Suprapubic skin (tissue), 4 donors: ENCODE data around the gene USP31.

Source experiments
- CTCF ChIP-seq, 2 donors: fragments of 200-600 bp in 1 of 2; fragments of 450-650 bp in 1 of 2; sonication (generic) in 1 of 2; IDR thresholded peaks; one replicate each; pipeline ENCODE4 v1.5.1; 2016 to 2019; ENCODE audit warnings: antibody characterized with exemption in 2 of 2, mild to moderate bottlenecking in 1 of 2, moderate library complexity in 1 of 2
- POLR2A ChIP-seq, 2 donors: fragments of 450-650 bp; IDR thresholded peaks; one replicate each; pipeline ENCODE4 v1.6.1; 2017; ENCODE audit warnings: antibody characterized with exemption in 2 of 2, mild to moderate bottlenecking in 2 of 2, moderate library complexity in 2 of 2
- POLR2AphosphoS5 ChIP-seq, 3 donors: sonication (generic); formaldehyde crosslinking; IDR thresholded peaks; one replicate each; pipeline ENCODE4 v1.6.1; 2017; ENCODE audit warnings: antibody characterized with exemption in 3 of 3

GRCh38 chr16:23181506-23181905, 32.3 kb upstream of the USP31 start:
- TF ChIP-seq CTCF (IDR thresholded peaks at IDR 0.05) (no peak), POLR2AphosphoS5 (IDR thresholded peaks at IDR 0.05) (no peak), POLR2A (IDR thresholded peaks at IDR 0.05) (no peak)
